ENCODE results near the gene AHRR. TPM values are rescaled to one million over a fixed set of nuclear protein-coding genes. Genes with fewer than 3 reads are reported as not detected.

The AHRR gene
- total and polyA plus RNA-seq, 2 of the 4 experiments (the other 2 are of a cell fraction), result 15.6 to 37.1 TPM

DNA sequence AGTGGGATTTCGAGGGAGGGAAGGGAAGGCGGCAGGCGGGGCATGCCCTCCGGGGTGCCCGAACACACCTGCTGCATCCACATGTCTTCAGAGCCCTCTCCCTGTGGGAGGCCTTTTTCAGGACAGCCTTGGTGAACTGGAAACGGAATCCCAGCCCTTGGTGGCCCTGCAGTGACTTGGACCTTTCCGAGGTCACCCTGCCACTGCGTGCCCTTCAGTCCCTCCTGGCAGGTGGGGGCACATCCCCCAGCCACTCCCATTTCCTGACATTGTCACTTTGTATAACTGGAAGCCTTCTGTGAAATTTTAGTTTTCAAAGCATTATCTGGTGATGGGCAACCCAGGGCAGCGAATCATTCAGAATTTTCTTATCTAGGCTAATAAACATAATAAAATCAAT lies 11.0 kb upstream of the AHRR start:
- Histone ChIP-seq H3K4me3 (ENCODE audit: insufficient read depth, low read depth, low read length) (no peak overlapping the region), H3K79me1 (ENCODE audit: low read depth in 1 of 2, low read length in 2 of 2) (peaks cover 20 to 75% of the 10 kb centered on the region in 2 experiments), H4K91ac (ENCODE audit: insufficient read depth, low read depth, low read length) (no peak overlapping the region), H2AK5ac (ENCODE audit: low read depth, low read length) (no peak overlapping the region), H2BK5ac (ENCODE audit: low read depth, low read length, poor library complexity, severe bottlenecking) (no peak overlapping the region), H2BK20ac (ENCODE audit: low read depth, low read length) (no peak overlapping the region), H3K23ac (ENCODE audit: low read depth, low read length) (no peak overlapping the region), H3K4ac (ENCODE audit: low read depth, low read length) (no peak overlapping the region), H3K18ac (ENCODE audit: low read depth, low read length) (no peak overlapping the region), H3K27ac (ENCODE audit: insufficient read depth, low read length) (no peak overlapping the region), H3K56ac (ENCODE audit: extremely low read depth, insufficient read depth, low read length) (no peak overlapping the region), H3K9me3 (ENCODE audit: control insufficient read depth, insufficient read depth, low read length) (no peaks in the 10 kb centered on the region), H4K20me1 (ENCODE audit: insufficient read depth, low read length) (peaks cover 77% of the 10 kb centered on the region), H2AK9ac (replicated peaks; ENCODE audit: low read depth, low read length, poor library complexity) (no peak overlapping the region), H2AFZ (replicated peaks; ENCODE audit: low read length, poor library complexity) (no peak overlapping the region), H3K14ac (replicated peaks; ENCODE audit: low read depth, low read length) (no peak overlapping the region), H4K8ac (ENCODE audit: low read depth in 2 of 2, low read length in 2 of 2) (no peak overlapping the region), H3K9me1 (ENCODE audit: insufficient read depth, low read length) (peaks cover 18% of the 10 kb centered on the region; the same call in 1 of the 2 replicates), H3K4me1 (ENCODE audit: control insufficient read depth, insufficient read depth, low read length) (peaks cover 1% of the 10 kb centered on the region; the same call in 1 of the 2 replicates), H3K4me2 (ENCODE audit: low read depth, low read length) (no peak overlapping the region), H3K27me3 (ENCODE audit: control insufficient read depth, insufficient read depth, low read length) (no peaks in the 10 kb centered on the region), H2BK15ac (ENCODE audit: low read depth, low read length) (no peak overlapping the region), H3K36me3 (ENCODE audit: control insufficient read depth, insufficient read depth, low read length) (peaks cover 56% of the 10 kb centered on the region), H2BK120ac (ENCODE audit: low read depth, low read length) (no peak overlapping the region), H3K9ac (ENCODE audit: low read depth, low read length) (no peak overlapping the region), H4K5ac (ENCODE audit: low read depth, low read length) (no peak overlapping the region)
- dilution Hi-C loops (cut with HindIII; ENCODE audit: low sequenced_read_pairs, unreplicated experiment), result no loop called here
- in situ Hi-C loops (cut with MboI; ENCODE audit: low sequenced_read_pairs), result loop anchor here (5.0 kb wide), 1 partner anchor 127 kb away; no protein-coding TSS in a partner anchor
- TF ChIP-seq MAZ (IDR thresholded peaks at IDR 0.05; ENCODE audit: borderline replicate concordance, low read depth, low read length), result no peak
- no peak for TF ChIP-seq RFX5 (IDR thresholded peaks at IDR 0.05; ENCODE audit: low read depth, low read length)
- no peak for TF ChIP-seq RCOR1 (IDR thresholded peaks at IDR 0.05; ENCODE audit: insufficient replicate concordance, low read length)
- no peak for TF ChIP-seq POLR2A (IDR thresholded peaks at IDR 0.05; ENCODE audit: low read depth, low read length)
- TF ChIP-seq, protein P1, sequence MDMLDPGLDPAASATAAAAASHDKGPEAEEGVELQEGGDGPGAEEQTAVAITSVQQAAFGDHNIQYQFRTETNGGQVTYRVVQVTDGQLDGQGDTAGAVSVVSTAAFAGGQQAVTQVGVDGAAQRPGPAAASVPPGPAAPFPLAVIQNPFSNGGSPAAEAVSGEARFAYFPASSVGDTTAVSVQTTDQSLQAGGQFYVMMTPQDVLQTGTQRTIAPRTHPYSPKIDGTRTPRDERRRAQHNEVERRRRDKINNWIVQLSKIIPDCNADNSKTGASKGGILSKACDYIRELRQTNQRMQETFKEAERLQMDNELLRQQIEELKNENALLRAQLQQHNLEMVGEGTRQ (IDR thresholded peaks at IDR 0.05; ENCODE audit: low read depth, low read length), result no peak
- TF ChIP-seq CEBPB (IDR thresholded peaks at IDR 0.05; ENCODE audit: low read depth, low read length), result no peak
- TF ChIP-seq CTCF (conservative IDR thresholded peaks at IDR 0.05; ENCODE audit: low read depth, low read length), result no peak
- no CpG with 5 or more reads among the region's 9 CpGs for WGBS, 2 experiments (ENCODE audit: extremely low coverage in 2 of 2, insufficient read length in 1 of 2)
- ChIA-PET CTCF (no interaction called here), POLR2A (ENCODE audit: unreplicated experiment) (no interaction called here)
- intact Hi-C loops (cut with micrococcal nuclease), result loop anchor here (10.0 kb wide), 2 partner anchors 304 to 594 kb away; partner anchors contain the start of gene CEP72
- DNase-seq, result no peak
- no peak for ATAC-seq (ENCODE audit: low read depth)
- no TSS peak for BruUV-seq (replicated peaks)
